Epithelial cell of proximal tubule (primary cell): ENCODE data around the gene CCDC148. TPM values are rescaled to one million over a fixed set of nuclear protein-coding genes. Genes with fewer than 3 reads are reported as not detected.

ENCODE experiments used
- DNase-seq: peaks from one replicate; pipeline ENCODE4 v3.0.0-alpha.2; 2011; ENCODE audit warnings: low read depth
- H3K4me3 ChIP-seq: 2 replicates; pipeline ENCODE4 v1.5.1; 2011; ENCODE audit warnings: low read depth, mild to moderate bottlenecking, low read length
- total RNA-seq: library from RNA; depleted of rRNA; stranded (reverse); fragments of >200 nt; gene quantifications from 2 replicates; pipeline ENCODE4 v1.2.3, GENCODE V29; 2015
- TF ChIP-seq, protein P1 (sequence below): conservative IDR thresholded peaks from 2 replicates; pipeline ENCODE4 v1.5.1; 2012; ENCODE audit warnings: low read depth, mild to moderate bottlenecking, low read length

CCDC148 gene
- total RNA-seq, 1 donor from 2014 or later = 0.86 TPM

DNA sequence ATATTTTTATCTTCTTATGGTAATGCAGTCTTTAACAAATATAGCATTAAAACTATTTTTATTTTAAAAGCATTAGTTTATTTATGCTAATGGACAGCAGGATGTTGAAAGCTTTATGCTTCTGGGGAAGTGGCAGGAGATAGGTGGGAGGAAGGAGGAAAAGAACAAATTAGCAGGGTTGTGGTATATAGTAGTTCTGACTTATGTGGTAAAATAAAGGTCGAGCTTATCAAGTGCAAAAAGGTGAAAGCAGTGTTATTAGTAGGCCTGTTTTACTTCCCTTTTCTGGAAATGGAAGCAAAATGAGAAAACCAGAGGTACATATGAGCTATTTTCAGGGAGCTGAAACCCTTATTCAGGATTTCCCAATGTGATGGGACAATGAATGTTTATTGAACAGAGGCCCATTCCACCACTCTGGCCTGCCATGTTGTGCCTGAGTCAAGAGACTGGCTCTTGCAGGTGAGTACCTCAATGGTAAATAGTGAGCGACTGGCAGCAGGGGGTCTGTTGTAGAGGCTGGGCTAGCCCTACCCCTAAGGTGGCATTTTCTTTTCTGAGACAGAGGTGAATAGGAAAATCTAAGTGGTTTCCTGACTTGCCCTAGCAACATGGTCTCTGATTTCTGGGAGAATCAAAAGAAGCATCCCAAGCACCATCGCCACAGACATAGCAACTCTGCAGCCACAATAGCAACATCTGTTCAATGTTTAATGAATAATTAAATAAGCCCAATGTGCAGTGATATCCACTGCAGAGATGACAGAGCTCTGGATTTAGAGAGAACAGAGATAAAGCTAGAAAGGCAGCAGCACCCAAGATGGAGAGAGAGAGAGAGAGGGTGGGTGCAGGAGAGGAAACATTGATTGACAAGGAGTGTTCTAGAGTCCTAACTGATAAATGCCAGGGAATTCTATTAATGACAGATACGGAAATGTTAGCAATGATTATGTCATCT is 235.2 kb downstream of the CCDC148 start:
- no peak overlapping the region for H3K4me3 ChIP-seq
- DNase-seq = no peak
- TF ChIP-seq, protein P1, sequence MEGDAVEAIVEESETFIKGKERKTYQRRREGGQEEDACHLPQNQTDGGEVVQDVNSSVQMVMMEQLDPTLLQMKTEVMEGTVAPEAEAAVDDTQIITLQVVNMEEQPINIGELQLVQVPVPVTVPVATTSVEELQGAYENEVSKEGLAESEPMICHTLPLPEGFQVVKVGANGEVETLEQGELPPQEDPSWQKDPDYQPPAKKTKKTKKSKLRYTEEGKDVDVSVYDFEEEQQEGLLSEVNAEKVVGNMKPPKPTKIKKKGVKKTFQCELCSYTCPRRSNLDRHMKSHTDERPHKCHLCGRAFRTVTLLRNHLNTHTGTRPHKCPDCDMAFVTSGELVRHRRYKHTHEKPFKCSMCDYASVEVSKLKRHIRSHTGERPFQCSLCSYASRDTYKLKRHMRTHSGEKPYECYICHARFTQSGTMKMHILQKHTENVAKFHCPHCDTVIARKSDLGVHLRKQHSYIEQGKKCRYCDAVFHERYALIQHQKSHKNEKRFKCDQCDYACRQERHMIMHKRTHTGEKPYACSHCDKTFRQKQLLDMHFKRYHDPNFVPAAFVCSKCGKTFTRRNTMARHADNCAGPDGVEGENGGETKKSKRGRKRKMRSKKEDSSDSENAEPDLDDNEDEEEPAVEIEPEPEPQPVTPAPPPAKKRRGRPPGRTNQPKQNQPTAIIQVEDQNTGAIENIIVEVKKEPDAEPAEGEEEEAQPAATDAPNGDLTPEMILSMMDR = no peak

DNA sequence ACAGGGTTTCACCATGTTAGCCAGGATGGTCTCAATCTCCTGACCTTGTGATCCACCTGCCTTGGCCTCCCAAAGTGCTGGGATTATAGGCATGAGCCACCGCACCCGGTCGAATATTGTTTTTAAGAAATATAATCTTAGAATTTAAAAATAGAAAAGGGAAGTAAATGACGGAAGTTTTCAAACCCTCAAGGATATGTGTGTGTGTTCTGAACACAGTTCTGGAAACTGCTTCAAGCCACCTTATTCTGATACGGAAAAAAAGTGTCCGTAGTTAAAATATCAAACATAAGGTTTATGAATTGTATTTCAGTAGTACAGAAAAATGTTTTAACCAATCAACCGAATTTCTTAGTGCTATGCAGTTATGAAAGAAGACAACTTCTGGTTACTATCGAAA is 239.0 kb downstream of the CCDC148 start:
- H3K4me3 ChIP-seq = no peak overlapping the region
- DNase-seq = no peak
- TF ChIP-seq, protein P1 = no peak

DNA sequence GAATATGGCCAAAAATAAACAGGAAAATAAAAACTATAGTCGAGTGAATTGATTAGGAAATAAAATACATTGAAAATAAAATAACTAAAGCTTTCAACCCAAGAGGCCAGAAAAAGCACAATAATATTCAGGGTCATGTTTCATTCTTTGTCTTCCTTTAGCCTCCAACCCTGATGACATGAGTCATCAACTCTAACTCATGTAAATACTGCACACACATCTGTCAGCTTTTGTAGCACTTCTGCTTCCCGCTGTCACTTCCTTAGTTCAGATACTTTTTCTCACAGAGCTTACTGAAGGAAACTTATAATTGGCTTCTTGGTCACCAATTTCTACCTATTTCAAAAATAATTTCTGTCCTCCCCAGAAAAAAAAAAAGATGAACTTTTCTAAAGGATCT is 242.1 kb downstream of the CCDC148 start:
- TF ChIP-seq, protein P1 = no peak
- no peak for DNase-seq
- no peak overlapping the region for H3K4me3 ChIP-seq

DNA sequence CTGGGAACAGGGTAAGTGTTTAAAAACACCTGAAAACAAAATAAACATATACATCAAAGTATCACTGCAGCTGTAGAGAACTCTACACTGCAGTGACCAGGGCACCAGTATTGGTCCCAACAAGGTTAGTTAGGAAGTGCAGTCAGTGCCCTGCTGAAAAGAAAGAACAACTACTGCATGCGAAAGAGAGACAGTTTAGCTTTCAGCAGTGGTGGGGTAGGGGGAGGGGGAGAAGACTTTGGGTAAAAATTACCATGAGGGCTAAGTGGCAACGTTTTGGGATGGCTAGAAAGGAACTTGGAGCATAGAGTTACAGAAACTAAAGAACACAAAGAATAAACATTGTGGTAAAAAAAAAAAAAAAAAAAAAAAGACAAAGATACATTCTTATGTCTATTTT is 242.8 kb downstream of the CCDC148 start:
- no peak overlapping the region for H3K4me3 ChIP-seq
- no peak for DNase-seq
- TF ChIP-seq, protein P1 = no peak

DNA sequence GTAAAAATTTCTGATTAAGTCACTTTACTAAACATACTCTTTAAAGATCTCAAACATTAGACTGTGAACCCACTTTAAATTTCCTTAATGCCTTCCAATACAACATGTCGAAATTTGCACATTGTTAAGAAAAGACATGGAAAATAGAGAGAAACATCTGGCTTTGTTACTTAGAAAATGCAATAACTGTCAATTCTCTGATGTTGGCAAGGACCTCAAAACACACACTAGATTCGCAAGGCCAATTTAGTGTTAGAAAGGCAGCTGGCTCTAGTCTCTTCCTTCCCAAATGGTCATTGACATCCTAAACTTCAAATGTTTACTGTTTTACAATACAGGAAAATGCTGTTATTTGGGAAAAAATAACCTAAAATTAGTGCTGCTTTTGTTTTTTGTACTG is 244.3 kb downstream of the CCDC148 start:
- DNase-seq = no peak
- no peak overlapping the region for H3K4me3 ChIP-seq
- TF ChIP-seq, protein P1 = no peak

DNA sequence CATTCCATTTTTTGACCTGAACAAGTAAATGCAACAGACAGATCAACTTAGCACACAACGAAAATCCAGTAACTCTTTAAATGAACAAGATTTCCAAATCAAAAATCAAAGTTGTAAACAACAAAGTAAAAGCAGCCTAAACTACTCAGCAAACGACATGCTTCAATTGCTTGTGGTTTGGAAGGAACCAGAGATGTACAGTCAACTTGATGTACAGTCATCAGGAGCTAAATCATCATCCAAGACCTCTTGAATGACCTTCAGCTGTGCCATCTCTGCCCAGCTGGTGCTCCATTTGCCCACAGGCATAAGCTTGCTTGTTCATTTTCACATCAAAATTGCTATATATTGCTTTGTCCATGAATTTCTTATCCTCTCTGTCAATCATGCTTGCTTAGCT is 245.1 kb downstream of the CCDC148 start:
- H3K4me3 ChIP-seq = no peak overlapping the region
- DNase-seq = peak; percentile 54
- TF ChIP-seq, protein P1 = no peak

DNA sequence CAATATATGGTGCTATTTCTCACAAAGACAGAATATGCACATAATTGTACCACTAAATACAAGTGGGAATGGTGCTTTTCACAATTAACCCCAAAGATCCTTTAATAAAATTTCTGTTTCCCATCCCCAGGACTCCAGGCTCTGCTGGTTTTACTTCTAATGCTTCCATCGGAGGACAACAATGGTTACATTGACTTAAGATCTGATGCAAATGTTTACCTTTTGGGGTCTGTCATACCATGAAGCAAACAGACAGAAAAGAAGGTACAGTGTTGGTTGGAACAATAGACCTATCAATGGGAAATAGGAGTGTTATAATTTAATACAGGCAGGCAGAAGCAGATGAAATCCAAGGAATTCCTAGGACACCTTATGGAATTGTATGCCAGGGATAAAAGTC is 249.2 kb downstream of the CCDC148 start:
- no peak for DNase-seq
- TF ChIP-seq, protein P1 = no peak

More for the DNA sequence above, 249.2 kb downstream of the CCDC148 start:
- H3K4me3 ChIP-seq = no peak overlapping the region
